Esophagus muscularis mucosa (tissue), 4 donors: ENCODE data around the gene EFCAB11.

ENCODE experiments used
- EP300 ChIP-seq: sonication (generic); formaldehyde crosslinking; IDR thresholded peaks from one replicate; pipeline ENCODE4 v1.6.1; 2017; ENCODE audit warnings: antibody characterized with exemption
- POLR2A ChIP-seq: fragments of 450-650 bp; IDR thresholded peaks from one replicate; pipeline ENCODE4 v1.6.1; 2017; ENCODE audit warnings: antibody characterized with exemption, moderate library complexity, mild to moderate bottlenecking, low read depth
- POLR2AphosphoS5 ChIP-seq, 2 donors: sonication (generic); formaldehyde crosslinking; IDR thresholded peaks; one replicate each; pipeline ENCODE4 v1.6.1; 2017; ENCODE audit warnings: antibody characterized with exemption in 2 of 2
- TF ChIP-seq, protein P1 (sequence below), 3 experiments: fragments of 200-600 bp in 2 of 3; fragments of 450-650 bp in 1 of 3; sonication (generic) in 2 of 3; IDR thresholded peaks; one replicate each; pipeline ENCODE4 v1.5.1; 2017 to 2019; ENCODE audit warnings: antibody characterized with exemption in 3 of 3, mild to moderate bottlenecking in 2 of 3, moderate library complexity in 1 of 3

DNA sequence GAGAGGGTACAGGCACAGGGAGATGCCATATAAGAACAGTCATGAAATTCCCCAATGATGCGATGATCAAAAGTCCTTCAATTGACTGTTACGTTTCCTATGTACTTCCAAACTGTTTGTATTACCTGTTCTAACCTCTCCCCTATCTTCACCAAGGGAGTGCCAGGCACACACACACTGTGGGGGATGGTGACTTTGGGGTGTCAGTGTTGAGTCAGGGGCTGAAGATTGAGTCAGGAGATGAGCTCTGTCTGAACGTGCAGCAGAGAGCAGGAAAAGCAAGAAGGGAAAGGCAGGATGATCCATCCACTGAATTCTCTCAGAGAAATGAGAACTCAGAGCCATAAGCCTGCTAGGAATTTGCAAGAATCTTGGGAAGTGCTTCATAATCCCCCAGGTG lies 153.4 kb downstream of the EFCAB11 start:
- TF ChIP-seq POLR2A (no peak), POLR2AphosphoS5 (IDR thresholded peaks at IDR 0.05) (no peak), EP300 (no peak)
- TF ChIP-seq, protein P1, sequence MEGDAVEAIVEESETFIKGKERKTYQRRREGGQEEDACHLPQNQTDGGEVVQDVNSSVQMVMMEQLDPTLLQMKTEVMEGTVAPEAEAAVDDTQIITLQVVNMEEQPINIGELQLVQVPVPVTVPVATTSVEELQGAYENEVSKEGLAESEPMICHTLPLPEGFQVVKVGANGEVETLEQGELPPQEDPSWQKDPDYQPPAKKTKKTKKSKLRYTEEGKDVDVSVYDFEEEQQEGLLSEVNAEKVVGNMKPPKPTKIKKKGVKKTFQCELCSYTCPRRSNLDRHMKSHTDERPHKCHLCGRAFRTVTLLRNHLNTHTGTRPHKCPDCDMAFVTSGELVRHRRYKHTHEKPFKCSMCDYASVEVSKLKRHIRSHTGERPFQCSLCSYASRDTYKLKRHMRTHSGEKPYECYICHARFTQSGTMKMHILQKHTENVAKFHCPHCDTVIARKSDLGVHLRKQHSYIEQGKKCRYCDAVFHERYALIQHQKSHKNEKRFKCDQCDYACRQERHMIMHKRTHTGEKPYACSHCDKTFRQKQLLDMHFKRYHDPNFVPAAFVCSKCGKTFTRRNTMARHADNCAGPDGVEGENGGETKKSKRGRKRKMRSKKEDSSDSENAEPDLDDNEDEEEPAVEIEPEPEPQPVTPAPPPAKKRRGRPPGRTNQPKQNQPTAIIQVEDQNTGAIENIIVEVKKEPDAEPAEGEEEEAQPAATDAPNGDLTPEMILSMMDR (IDR thresholded peaks at IDR 0.05), result no peak
